Activated T-cell treated with anti-CD3 and anti-CD28 coated beads, Interleukin-2, amount 50 U/mL, for 1 hour (primary cell): ENCODE measurements around the gene NGLY1.

ENCODE experiments used
- DNase-seq: peaks from one replicate; pipeline ENCODE4 v3.0.0-alpha.2; 2020

NGLY1 gene

DNA sequence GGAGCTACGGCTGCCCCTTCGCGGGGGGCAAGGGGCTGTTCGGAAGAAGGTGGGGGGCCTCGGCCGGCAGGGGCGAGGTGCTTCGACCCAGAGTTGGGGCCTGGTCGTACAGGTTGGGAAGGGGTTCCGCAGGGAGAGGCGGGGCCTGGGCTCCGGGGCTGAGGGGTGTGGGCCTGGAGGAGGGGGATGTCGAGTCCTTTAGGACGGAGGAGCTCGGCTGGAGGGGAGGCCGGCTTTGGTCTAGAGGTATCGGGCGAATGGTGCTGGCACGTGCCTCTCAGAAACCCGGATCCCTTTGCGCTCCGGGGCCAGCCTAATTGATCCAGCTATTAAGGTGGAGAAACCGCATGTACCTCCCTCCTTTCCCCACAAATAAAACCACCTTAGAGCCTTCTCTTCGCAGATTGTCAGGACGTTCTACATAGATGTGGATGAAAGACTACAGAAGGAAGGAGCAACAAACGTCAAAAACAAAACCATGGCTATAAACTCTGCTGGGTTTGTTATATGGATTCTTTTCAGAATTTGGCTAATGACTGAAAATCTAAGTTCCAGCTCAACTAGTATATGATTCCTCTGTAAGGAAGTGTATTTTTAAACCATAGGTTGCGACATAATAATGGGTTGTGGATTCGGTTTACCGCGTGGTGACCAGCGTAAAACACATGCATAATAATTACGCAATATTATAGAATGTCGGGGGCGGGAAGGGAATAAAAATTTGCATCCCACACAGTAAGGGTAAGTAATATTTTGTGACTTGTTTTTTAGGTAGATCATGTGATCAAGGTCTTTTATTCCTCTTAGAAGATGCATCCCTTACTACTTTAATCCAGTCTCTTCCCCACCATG is 644 bp upstream of the NGLY1 start:
- DNase-seq, result no peak

GRCh38 chr3:25782636-25782937 is 656 bp downstream of the NGLY1 start:
- DNase-seq, result no peak

- no peak for DNase-seq
Measured at GRCh38 chr3:25781758-25782594, 1.3 kb downstream of the NGLY1 start.

GRCh38 chr3:25781145-25781757 is 2.0 kb downstream of the NGLY1 start:
- no peak for DNase-seq

GRCh38 chr3:25780618-25781017 is 2.6 kb downstream of the NGLY1 start:
- DNase-seq, result no peak

DNA sequence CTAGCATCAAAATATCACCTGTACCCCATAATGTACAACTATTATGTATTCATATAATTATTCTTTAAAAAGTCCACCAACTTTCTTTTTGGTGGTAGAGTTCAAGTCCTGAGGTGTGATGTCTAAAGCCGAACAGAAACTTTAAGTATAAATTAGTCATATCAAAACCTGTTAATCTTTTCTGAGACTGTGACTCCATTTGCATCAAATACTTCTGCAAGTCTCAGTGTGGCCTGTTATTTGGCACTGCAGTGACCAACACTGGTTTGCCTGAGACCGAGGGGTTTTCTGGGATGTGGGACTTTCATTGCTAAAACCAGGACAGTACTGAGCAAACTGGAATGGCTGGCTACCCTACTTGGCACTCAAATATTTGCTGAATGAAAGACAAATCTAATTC is 7.3 kb downstream of the NGLY1 start:
- no peak for DNase-seq

- DNase-seq, result no peak
Measured at GRCh38 chr3:25768851-25769250, 14.4 kb downstream of the NGLY1 start.

DNA sequence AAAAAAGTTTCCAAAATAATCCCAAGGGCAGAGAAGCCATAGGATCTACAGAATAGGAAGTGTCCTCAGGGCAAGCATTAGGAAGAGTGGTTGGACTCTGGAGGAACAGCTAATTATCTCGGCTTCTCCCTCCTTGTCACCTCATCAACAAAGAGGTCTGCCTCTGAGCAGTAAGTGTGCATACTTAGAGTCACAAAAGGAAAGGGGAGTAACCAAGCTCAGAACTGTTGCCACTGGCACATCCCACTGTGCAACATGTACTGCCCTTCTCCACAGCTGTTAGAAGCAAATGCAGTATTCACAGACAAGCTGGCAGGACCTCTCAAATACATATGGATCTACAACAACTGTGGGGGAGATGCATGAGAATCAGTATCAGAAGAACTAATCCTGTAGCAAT is 31.5 kb downstream of the NGLY1 start:
- no peak for DNase-seq

- DNase-seq, result no peak
Measured at GRCh38 chr3:25751048-25751447, 32.2 kb downstream of the NGLY1 start.

GRCh38 chr3:25749031-25749581 is 34.1 kb downstream of the NGLY1 start:
- no peak for DNase-seq

GRCh38 chr3:25748189-25748588 is 35.1 kb downstream of the NGLY1 start:
- no peak for DNase-seq

DNA sequence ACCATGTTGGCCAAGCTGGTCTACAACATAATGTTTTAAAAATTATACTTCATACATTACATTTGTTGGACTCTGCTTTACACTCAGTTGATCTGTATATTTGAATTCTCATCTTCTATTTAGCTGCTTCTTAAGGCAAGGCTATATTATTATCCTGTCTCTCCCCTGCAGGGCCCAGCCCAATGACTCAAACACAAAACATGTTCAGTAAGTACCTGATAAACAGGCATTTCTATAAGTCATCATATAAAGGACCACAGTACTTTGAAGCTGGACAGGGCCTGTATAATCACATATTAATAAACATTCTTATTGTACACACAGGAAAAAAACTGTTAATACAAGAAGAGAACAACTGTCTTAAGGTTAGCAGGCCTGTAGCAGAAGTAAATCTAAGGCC is 36.2 kb downstream of the NGLY1 start:
- DNase-seq, result no peak

- no peak for DNase-seq
Measured at GRCh38 chr3:25744470-25744869, 38.8 kb downstream of the NGLY1 start.

DNA sequence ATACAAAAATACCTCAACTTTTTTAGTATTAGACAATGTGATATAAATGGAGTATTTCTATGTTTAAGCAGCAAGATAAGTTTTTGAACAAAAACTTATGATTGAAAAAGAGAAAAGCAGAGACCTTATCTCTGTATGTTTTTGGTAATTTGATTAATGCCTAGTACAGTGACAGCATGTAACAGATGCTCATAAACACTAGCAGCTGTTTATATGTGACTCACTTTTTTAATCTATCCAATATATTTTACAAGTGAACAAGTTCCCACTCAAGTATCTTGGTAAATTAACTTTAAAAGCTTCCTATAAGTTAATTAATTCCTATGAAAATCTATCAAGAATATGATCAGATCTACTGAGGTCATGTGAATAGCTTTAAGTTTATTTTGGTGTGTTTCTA is 55.1 kb downstream of the NGLY1 start:
- no peak for DNase-seq

- no peak for DNase-seq
Measured at GRCh38 chr3:25727316-25727715, 55.9 kb downstream of the NGLY1 start.

- DNase-seq, result no peak
Measured at GRCh38 chr3:25725810-25726209, 57.4 kb downstream of the NGLY1 start.

DNA sequence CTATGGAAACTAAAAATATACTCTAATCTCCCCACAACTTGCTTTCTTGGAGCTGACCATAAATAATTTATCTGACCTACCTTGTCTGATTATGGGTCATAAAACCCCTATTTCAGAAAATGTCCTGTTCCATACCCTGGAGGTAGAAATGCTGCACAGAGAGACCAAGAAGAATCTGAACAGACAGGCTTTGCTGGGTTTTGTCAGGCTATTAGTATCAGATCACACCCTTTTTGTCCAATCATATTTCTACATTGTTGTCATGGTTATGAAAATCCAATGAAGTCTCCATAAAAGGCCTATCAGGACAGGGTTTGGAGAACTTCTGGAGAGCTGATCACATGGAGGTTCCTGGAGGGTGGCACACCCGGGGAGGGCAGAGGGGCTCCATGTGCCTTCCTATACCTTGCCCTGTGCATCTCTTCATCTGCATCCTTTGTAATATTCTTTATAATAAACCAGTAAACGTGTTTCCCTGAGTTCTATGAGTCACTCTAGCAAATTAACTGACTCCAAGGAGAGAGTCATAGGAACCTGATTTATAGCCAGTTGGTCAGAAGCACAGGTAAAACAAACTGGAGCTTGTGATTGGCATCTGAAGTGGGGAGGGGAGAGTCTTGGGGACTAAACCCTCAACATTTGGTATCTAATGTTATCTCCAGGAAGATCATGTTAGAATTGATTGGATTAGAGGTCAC is 58.1 kb downstream of the NGLY1 start:
- DNase-seq, result no peak

- DNase-seq, result no peak
Measured at GRCh38 chr3:25723802-25724201, 59.4 kb downstream of the NGLY1 start.

DNA sequence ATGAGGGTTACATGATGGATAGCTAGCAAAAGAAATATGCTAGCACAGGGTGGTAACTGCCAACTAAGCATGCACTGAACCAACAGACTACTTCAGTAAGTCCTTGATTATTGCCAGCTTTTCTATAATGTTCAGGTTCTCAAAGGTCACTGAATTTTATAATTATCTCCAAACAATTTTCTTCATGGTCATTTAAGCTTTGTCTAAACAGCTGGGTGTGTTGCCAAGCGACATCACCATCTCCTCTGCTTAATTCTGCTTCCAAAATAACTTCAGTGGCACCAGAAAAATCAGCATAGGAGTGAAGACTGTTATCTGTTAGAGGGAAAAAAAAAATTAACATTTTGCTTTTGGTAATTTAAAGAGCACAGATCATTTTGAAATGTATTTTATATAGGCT is 63.9 kb downstream of the NGLY1 start:
- no peak for DNase-seq

DNA sequence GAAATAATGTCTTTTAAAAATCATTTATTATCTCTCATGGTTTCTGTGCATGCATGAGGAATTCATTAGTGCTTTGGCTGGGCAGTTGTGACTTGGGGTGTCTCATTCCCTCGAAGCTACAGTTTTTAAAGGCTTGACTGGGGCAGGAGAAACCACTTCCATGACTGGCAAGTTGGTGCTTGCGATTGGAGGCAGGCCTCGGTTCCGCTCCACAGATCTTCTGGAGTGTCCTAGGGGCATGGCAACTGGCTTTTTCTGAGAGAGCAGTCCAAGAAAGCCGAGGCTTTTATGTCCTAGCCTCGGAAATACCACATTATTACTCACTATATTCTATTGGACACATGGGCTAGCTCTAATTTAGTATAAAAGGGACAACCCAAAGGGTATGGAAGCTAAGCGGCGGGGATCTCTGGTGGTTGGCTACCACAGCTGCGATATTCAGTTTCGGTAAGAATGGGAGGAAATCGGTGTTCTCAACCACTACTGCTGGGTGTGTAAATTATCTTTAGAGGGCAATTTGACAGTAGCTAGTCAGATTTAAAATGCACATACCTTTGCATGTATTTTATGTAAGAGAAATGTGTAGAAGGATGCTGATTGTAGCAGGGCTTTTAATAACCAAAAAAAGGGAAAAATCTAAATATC is 69.8 kb downstream of the NGLY1 start:
- DNase-seq, result no peak

DNA sequence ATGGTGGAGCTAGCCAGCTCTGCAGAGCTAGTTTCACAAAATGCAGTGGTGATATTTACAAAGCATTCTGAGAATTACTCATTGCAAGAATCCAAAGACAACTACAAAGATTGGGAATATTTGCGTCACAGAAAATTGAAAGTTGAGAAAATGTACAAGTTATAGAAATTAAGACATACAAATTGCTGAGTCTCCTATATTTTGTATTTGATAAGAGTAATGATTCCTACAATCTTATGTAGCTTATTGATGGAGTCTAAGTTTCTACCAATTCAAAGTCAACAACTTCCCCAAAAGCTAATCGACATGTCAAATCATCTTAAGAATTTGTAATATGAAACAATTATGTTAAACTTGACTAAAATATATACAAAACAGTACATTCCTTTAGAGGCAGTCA is 72.2 kb downstream of the NGLY1 start:
- DNase-seq, result no peak

DNA sequence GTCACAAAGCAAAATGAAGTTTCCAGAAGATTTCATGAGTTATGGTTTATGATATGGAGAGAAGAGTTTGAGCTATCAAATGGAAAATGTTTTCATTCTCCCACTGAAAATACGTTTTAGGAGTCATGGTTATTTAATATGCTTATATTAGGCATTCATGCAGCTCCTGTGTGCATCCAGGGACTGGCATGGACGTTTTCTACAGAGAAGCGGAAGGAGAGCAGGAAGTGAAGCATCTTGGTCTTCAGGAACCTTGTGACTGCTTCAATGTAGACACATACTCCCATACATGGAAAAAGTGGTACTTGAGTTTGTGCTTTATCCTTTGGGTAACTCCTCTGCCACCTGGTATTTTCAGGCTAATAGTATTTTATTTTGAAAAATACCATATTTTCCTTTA is 75.2 kb downstream of the NGLY1 start:
- DNase-seq, result no peak
